ENCODE results near the gene KIAA1217.

- TF ChIP-seq CTCF (IDR thresholded peaks at IDR 0.05), result no peak
- TF ChIP-seq POLR2A (IDR thresholded peaks at IDR 0.05), result no peak
Observed at GRCh38 chr10:24375510-24375909, 166.6 kb downstream of the KIAA1217 start.
